Mucosa of rectum (tissue), 2 donors: ENCODE results near the gene MMEL1.

ENCODE experiments used
- H3K27ac ChIP-seq, 2 donors: one replicate each; pipeline ENCODE4 v1.7.0; 2013; ENCODE audit warnings: inconsistent platforms in 2 of 2, low read depth in 2 of 2, low read length in 2 of 2
- H3K27me3 ChIP-seq, 2 donors: one replicate each; pipeline ENCODE4 v1.7.0; 2013; ENCODE audit warnings: low read length in 2 of 2; ENCODE audit not compliant: control insufficient read depth in 2 of 2, insufficient read depth in 2 of 2
- H3K36me3 ChIP-seq, 2 donors: one replicate each; pipeline ENCODE4 v1.7.0; 2013; ENCODE audit warnings: low read length in 2 of 2; ENCODE audit not compliant: control insufficient read depth in 2 of 2, insufficient read depth in 2 of 2
- H3K4me1 ChIP-seq, 2 donors: one replicate each; pipeline ENCODE4 v1.7.0; 2013; ENCODE audit warnings: low read length in 2 of 2, mild to moderate bottlenecking in 1 of 2; ENCODE audit not compliant: control insufficient read depth in 2 of 2, insufficient read depth in 2 of 2
- H3K4me3 ChIP-seq, 2 donors: one replicate each; pipeline ENCODE4 v1.7.0; 2013; ENCODE audit warnings: low read length in 2 of 2
- H3K9ac ChIP-seq, 2 donors: one replicate each; pipeline ENCODE4 v1.7.0; 2013; ENCODE audit warnings: low read length in 2 of 2, low read depth in 1 of 2, mild to moderate bottlenecking in 1 of 2
- H3K9me3 ChIP-seq, 2 donors: one replicate each; pipeline ENCODE4 v1.7.0; 2013; ENCODE audit warnings: low read length in 2 of 2; ENCODE audit not compliant: control insufficient read depth in 2 of 2
- donor health status: healthy.
- donor health status: Normal muscosa, but diverticular disease.

MMEL1 gene

GRCh38 chr1:2564815-2565374, 67.9 kb downstream of the MMEL1 start:
- Histone ChIP-seq H3K9ac (peak overlapping the region in 1 of 2 donors; percentile 70), H3K27ac (peak overlapping the region; percentile 68 to 76), H3K36me3 (peaks cover 15 to 29% of the 10 kb centered on the region in 2 donors), H3K4me1 (peaks cover 10 to 22% of the 10 kb centered on the region in 2 donors), H3K9me3 (no peaks in the 10 kb centered on the region), H3K27me3 (no peaks in the 10 kb centered on the region), H3K4me3 (no peak overlapping the region)

GRCh38 chr1:2564006-2564814, 68.6 kb downstream of the MMEL1 start:
- Histone ChIP-seq H3K36me3 (peaks cover 19 to 35% of the 10 kb centered on the region in 2 donors), H3K27me3 (no peaks in the 10 kb centered on the region), H3K9me3 (no peaks in the 10 kb centered on the region), H3K4me1 (peaks cover 10 to 22% of the 10 kb centered on the region in 2 donors), H3K9ac (peak overlapping the region in 1 of 2 donors; percentile 70), H3K27ac (peak overlapping the region; percentile 68 to 76), H3K4me3 (no peak overlapping the region)

- Histone ChIP-seq H3K4me1 (peaks cover 17 to 29% of the 10 kb centered on the region in 2 donors), H3K27ac (no peak overlapping the region), H3K27me3 (no peaks in the 10 kb centered on the region), H3K4me3 (no peak overlapping the region), H3K9me3 (no peaks in the 10 kb centered on the region), H3K36me3 (peaks cover 21 to 43% of the 10 kb centered on the region in 2 donors), H3K9ac (no peak overlapping the region)
Measured at GRCh38 chr1:2563205-2563604, 69.6 kb downstream of the MMEL1 start.

- Histone ChIP-seq H3K4me3 (no peak overlapping the region), H3K27ac (no peak overlapping the region), H3K9me3 (no peaks in the 10 kb centered on the region), H3K36me3 (peaks cover 24 to 43% of the 10 kb centered on the region in 2 donors), H3K9ac (peak overlapping the region in 1 of 2 donors; percentile 27), H3K4me1 (peaks cover 25 to 39% of the 10 kb centered on the region in 2 donors), H3K27me3 (no peaks in the 10 kb centered on the region)
Measured at GRCh38 chr1:2561898-2562895, 70.6 kb downstream of the MMEL1 start.

- Histone ChIP-seq H3K27ac (no peak overlapping the region), H3K4me1 (peaks cover 25 to 41% of the 10 kb centered on the region in 2 donors), H3K27me3 (no peaks in the 10 kb centered on the region), H3K9ac (no peak overlapping the region), H3K4me3 (no peak overlapping the region), H3K9me3 (no peaks in the 10 kb centered on the region), H3K36me3 (peaks cover 24 to 43% of the 10 kb centered on the region in 2 donors)
Measured at GRCh38 chr1:2561446-2561845, 71.4 kb downstream of the MMEL1 start.

- H3K4me3 ChIP-seq = no peak overlapping the region
- no peaks in the 10 kb centered on the region for H3K9me3 ChIP-seq
- H3K27ac ChIP-seq = no peak overlapping the region
- H3K9ac ChIP-seq = no peak overlapping the region
- H3K36me3 ChIP-seq = peaks cover 24 to 43% of the 10 kb centered on the region in 2 donors
- no peaks in the 10 kb centered on the region for H3K27me3 ChIP-seq
- peaks cover 31 to 40% of the 10 kb centered on the region in 2 donors for H3K4me1 ChIP-seq
Measured at GRCh38 chr1:2560299-2561073, 72.3 kb downstream of the MMEL1 start.

- Histone ChIP-seq H3K27me3 (no peaks in the 10 kb centered on the region), H3K27ac (no peak overlapping the region), H3K4me1 (peaks cover 32 to 39% of the 10 kb centered on the region in 2 donors), H3K36me3 (peaks cover 24 to 43% of the 10 kb centered on the region in 2 donors), H3K4me3 (no peak overlapping the region), H3K9me3 (no peaks in the 10 kb centered on the region), H3K9ac (no peak overlapping the region)
Measured at GRCh38 chr1:2559509-2560298, 73.1 kb downstream of the MMEL1 start.

GRCh38 chr1:2558861-2559260, 74.0 kb downstream of the MMEL1 start:
- H3K4me3 ChIP-seq = no peak overlapping the region
- H3K36me3 ChIP-seq = peaks cover 24 to 43% of the 10 kb centered on the region in 2 donors
- no peak overlapping the region for H3K27ac ChIP-seq
- no peaks in the 10 kb centered on the region for H3K9me3 ChIP-seq
- H3K9ac ChIP-seq = no peak overlapping the region
- H3K4me1 ChIP-seq = peaks cover 28 to 35% of the 10 kb centered on the region in 2 donors
- H3K27me3 ChIP-seq = no peaks in the 10 kb centered on the region

- peaks cover 28 to 35% of the 10 kb centered on the region in 2 donors for H3K4me1 ChIP-seq
- peaks cover 24 to 39% of the 10 kb centered on the region in 2 donors for H3K36me3 ChIP-seq
Measured at GRCh38 chr1:2558420-2558819, 74.4 kb downstream of the MMEL1 start.

More at GRCh38 chr1:2558420-2558819, 74.4 kb downstream of the MMEL1 start:
- Histone ChIP-seq H3K27me3 (no peaks in the 10 kb centered on the region), H3K27ac (peak overlapping the region in 1 of 2 donors; percentile 99), H3K9me3 (no peaks in the 10 kb centered on the region), H3K4me3 (no peak overlapping the region), H3K9ac (peak overlapping the region; percentile 32 to 99)
